ENCODE measurements around the gene EXOC3L4. TPM values are rescaled to one million over a fixed set of nuclear protein-coding genes. Genes with fewer than 3 reads are reported as not detected.

The EXOC3L4 gene
- total RNA-seq, 1 experiment from 2014 or later, result 1.7 TPM

DNA sequence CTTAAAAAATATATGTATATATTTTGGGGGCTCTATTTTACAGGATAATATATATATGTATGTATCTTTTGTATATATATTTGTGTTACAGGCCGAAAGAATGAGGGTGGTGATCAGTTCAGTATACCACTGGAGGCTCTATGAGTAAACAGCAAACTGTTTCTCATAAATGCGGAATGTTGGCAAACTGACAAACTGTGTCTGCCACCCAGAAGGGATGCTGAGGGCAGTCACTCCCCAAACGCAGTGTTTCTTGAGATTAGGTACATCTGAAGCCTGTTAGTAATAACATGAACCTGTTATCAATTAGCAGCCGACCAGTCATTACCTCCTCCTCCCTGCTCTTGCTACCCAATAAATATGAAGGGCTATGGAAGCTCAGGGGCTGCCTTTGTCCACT is 49.6 kb downstream of the EXOC3L4 start:
- DNase-seq, result peak; percentile 77 to 99
- Histone ChIP-seq H3K79me2 (ENCODE audit: low read depth) (no peaks in the 10 kb centered on the region), H3K9me2 (ENCODE audit: insufficient read depth) (no peaks in the 10 kb centered on the region), H3K4me2 (peak overlapping the region; percentile 74), H3K9me3 (ENCODE audit: insufficient read depth, low read depth) (no peaks in the 10 kb centered on the region), H3K36me3 (ENCODE audit: low read depth) (no peaks in the 10 kb centered on the region), H3K27ac (peak overlapping the region; percentile 91), H3K4me1 (replicated peaks; ENCODE audit: insufficient read depth) (peaks cover 50% of the 10 kb centered on the region), H3K27me3 (ENCODE audit: insufficient read depth, low read depth) (no peaks in the 10 kb centered on the region), H3F3A (ENCODE audit: insufficient read depth, low read depth) (peaks cover 60% of the 10 kb centered on the region), H2AFZ (0 out of 2 replicates have a peak overlapping the region, but pooled peaks have one; percentile 58), H4K20me1 (ENCODE audit: insufficient read depth) (no peaks in the 10 kb centered on the region), H3K4me3 (peak overlapping the region; percentile 30; the same call in 1 of the 2 replicates)
- no TSS peak for BruUV-seq (replicated peaks)
- TF ChIP-seq, protein P1, sequence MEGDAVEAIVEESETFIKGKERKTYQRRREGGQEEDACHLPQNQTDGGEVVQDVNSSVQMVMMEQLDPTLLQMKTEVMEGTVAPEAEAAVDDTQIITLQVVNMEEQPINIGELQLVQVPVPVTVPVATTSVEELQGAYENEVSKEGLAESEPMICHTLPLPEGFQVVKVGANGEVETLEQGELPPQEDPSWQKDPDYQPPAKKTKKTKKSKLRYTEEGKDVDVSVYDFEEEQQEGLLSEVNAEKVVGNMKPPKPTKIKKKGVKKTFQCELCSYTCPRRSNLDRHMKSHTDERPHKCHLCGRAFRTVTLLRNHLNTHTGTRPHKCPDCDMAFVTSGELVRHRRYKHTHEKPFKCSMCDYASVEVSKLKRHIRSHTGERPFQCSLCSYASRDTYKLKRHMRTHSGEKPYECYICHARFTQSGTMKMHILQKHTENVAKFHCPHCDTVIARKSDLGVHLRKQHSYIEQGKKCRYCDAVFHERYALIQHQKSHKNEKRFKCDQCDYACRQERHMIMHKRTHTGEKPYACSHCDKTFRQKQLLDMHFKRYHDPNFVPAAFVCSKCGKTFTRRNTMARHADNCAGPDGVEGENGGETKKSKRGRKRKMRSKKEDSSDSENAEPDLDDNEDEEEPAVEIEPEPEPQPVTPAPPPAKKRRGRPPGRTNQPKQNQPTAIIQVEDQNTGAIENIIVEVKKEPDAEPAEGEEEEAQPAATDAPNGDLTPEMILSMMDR (conservative IDR thresholded peaks at IDR 0.05), result no peak
- no peak for TF ChIP-seq EZH2 (IDR thresholded peaks at IDR 0.05; ENCODE audit: low read depth)
- intact Hi-C loops (cut with micrococcal nuclease; ENCODE audit: unreplicated experiment), result loop anchor here (1.0 kb wide), 2 partner anchors 17 to 41 kb away; no protein-coding TSS in a partner anchor
- CTCF ChIA-PET, result interaction anchor here (0.6 to 1.3 kb wide), 2 partner anchors 39 to 140 kb away, joined by 6 to 14 read pairs; no protein-coding TSS in a partner anchor
- POLR2A ChIA-PET (ENCODE audit: unreplicated experiment), result interaction anchor here (0.6 to 1.0 kb wide), 4 partner anchors 15 to 564 kb away, joined by 3 to 15 read pairs (median 5); no protein-coding TSS in a partner anchor

DNA sequence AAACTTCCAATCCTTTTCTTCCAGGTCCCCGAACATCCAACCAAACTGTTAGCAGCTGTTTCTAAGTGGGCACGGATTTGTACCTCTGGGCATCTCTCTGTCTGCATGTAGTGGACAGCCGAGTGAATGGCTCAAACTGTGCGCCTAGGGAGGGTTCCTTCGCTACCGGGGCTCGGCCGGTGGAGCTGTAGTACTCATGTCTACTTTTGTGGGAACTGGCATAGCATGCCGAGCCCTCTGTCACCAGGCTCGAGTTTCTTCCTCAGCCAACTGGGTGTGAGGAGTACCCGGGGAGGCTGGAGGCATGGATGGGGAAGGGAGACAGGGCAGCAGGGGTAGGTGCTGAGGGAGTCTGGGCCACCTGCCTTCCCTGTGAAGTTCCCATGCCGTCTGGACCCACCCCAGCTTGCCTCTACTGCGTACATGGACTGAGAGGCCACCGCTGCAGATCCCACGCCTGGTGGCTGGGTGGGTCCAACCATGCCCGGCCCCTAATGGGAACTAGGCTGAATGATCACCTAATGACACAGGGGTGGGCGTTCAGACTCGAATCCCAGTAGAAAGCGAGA is 51.7 kb downstream of the EXOC3L4 start:
- Histone ChIP-seq H3K27me3 (ENCODE audit: insufficient read depth, low read depth) (no peaks in the 10 kb centered on the region), H3K4me1 (replicated peaks; ENCODE audit: insufficient read depth) (peaks cover 43% of the 10 kb centered on the region), H3K79me2 (ENCODE audit: low read depth) (no peaks in the 10 kb centered on the region), H3K27ac (no peak overlapping the region), H4K20me1 (ENCODE audit: insufficient read depth) (no peaks in the 10 kb centered on the region), H3K4me3 (no peak overlapping the region), H3K4me2 (no peak overlapping the region), H3K9me2 (ENCODE audit: insufficient read depth) (no peaks in the 10 kb centered on the region), H3F3A (ENCODE audit: insufficient read depth, low read depth) (peaks cover 41% of the 10 kb centered on the region), H3K36me3 (ENCODE audit: low read depth) (no peaks in the 10 kb centered on the region), H2AFZ (no peak overlapping the region), H3K9me3 (ENCODE audit: insufficient read depth, low read depth) (no peaks in the 10 kb centered on the region)
- peak in 1 of 2 experiments; percentile 29 for DNase-seq
- CTCF ChIA-PET, result no interaction called here
- intact Hi-C loops (cut with micrococcal nuclease; ENCODE audit: unreplicated experiment), result no loop called here
- no TSS peak for BruUV-seq (replicated peaks)
- POLR2A ChIA-PET (ENCODE audit: unreplicated experiment), result interaction anchor here (0.7 kb wide), 1 partner anchor 161 kb away, joined by 10 read pairs; no protein-coding TSS in a partner anchor
- TF ChIP-seq, protein P1 (conservative IDR thresholded peaks at IDR 0.05), result no peak

DNA sequence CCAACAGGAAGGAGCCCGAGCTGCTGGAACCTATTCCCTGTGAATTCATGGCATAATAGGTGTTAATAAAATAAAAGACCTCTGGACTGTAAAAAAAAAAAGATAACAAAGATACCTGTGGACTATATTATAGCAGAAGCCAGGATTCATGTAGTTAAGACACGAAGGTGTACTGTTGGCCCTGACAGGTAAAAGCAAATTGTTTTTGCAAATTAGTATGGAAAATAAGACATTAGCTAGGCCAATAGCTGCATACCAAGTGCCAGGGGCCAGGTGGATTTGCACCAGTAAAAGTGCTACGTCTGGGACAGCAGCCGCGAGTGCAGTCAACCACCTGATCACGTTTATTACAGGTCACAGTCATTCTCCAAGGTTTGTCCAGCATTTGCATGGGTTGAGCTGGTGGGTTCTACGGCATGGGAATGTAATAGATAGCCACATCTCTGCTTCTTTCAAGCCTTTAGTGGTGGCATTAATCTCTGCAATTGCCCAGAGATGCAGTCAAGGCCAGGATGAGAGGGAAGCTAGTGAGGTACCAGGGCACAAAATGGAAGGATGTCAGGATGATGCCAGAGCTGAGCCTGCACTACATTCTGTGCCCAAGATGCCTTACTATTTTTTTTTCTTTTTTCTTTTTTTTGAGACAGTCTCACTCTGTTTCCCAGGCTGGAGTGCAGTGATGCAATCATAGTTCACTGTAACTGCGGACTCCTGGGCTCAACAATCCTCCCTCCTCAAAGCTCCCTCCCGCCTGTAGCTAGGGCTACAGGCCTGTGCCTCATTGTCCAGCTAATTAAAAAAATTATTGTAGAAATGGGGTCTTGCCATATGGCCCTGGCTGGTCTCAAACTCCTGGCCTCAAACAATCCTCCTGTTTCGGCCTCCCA is 55.1 kb downstream of the EXOC3L4 start:
- no peaks in the 10 kb centered on the region for H3K36me3 ChIP-seq (ENCODE audit: low read depth)
- no peaks in the 10 kb centered on the region for H3K27me3 ChIP-seq (ENCODE audit: insufficient read depth, low read depth)
- intact Hi-C loops (cut with micrococcal nuclease; ENCODE audit: unreplicated experiment), result no loop called here
- peaks cover 13% of the 10 kb centered on the region for H3F3A ChIP-seq (ENCODE audit: insufficient read depth, low read depth)
- H3K4me3 ChIP-seq, result no peak overlapping the region
- H3K79me2 ChIP-seq (ENCODE audit: low read depth), result no peaks in the 10 kb centered on the region
- no peak overlapping the region for H3K4me2 ChIP-seq
- BruUV-seq (replicated peaks), result no TSS peak
- no peaks in the 10 kb centered on the region for H3K9me2 ChIP-seq (ENCODE audit: insufficient read depth)
- H3K9me3 ChIP-seq (ENCODE audit: insufficient read depth, low read depth), result no peaks in the 10 kb centered on the region
- H4K20me1 ChIP-seq (ENCODE audit: insufficient read depth), result no peaks in the 10 kb centered on the region
- TF ChIP-seq EZH2 (IDR thresholded peaks at IDR 0.05; ENCODE audit: low read depth), result no peak
- TF ChIP-seq, protein P1 (conservative IDR thresholded peaks at IDR 0.05), result no peak
- ChIA-PET POLR2A (ENCODE audit: unreplicated experiment) (no interaction called here), CTCF (no interaction called here)
- H2AFZ ChIP-seq, result no peak overlapping the region
- H3K4me1 ChIP-seq (replicated peaks; ENCODE audit: insufficient read depth), result peaks cover 30% of the 10 kb centered on the region
- H3K27ac ChIP-seq, result no peak overlapping the region
- no peak for DNase-seq
